Measurements from ENCODE around the gene KCNK3. TPM values are rescaled to one million over a fixed set of nuclear protein-coding genes. Genes with fewer than 3 reads are reported as not detected.
"Not testable (repeated sequence)": the region's sequence is repeated elsewhere in the genome, so short reads cannot be mapped to it uniquely, and the experiment has no call there.

The KCNK3 gene
- polyA plus RNA-seq, 1 donor from 2014 or later: 12.9 TPM

DNA sequence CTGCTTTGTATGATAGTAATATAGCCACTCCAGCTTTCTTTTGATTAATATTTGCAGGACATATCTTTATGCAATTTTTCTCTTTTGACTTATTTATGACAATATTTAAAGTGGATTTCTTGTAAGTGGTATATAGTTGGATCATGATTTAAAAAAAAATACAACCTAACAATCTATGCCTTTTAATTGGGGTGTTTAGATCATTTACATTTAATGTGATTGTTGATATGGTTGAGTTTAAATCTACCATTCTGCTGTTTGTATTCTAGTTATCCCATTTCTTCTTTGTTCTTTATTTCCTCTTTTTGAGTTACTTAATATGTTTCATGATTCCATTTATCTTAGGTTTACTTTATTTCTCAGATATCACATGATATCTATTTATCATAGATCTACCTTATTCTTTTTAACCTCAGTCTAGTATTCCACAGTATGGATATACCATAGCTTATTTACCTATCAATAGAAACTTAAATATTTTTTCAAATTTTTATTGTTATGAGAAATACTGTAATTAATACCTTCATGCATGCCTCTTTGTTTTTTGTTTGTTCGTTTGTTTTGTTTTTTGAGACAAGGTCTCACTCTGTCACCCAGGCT lies 32.1 kb upstream of the KCNK3 start:
- no peaks in the 10 kb centered on the region for H3F3A ChIP-seq (ENCODE audit: insufficient read depth, low read length, poor library complexity, severe bottlenecking)
- TF ChIP-seq MXI1 (conservative IDR thresholded peaks at IDR 0.05; ENCODE audit: poor library complexity, severe bottlenecking): no peak
- no peak for TF ChIP-seq SMC3 (conservative IDR thresholded peaks at IDR 0.05; ENCODE audit: poor library complexity)
- no peak for TF ChIP-seq TAF1 (IDR thresholded peaks at IDR 0.05; ENCODE audit: low read depth)
- TF ChIP-seq, protein P1, sequence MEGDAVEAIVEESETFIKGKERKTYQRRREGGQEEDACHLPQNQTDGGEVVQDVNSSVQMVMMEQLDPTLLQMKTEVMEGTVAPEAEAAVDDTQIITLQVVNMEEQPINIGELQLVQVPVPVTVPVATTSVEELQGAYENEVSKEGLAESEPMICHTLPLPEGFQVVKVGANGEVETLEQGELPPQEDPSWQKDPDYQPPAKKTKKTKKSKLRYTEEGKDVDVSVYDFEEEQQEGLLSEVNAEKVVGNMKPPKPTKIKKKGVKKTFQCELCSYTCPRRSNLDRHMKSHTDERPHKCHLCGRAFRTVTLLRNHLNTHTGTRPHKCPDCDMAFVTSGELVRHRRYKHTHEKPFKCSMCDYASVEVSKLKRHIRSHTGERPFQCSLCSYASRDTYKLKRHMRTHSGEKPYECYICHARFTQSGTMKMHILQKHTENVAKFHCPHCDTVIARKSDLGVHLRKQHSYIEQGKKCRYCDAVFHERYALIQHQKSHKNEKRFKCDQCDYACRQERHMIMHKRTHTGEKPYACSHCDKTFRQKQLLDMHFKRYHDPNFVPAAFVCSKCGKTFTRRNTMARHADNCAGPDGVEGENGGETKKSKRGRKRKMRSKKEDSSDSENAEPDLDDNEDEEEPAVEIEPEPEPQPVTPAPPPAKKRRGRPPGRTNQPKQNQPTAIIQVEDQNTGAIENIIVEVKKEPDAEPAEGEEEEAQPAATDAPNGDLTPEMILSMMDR (IDR thresholded peaks at IDR 0.05; ENCODE audit: poor library complexity, severe bottlenecking): no peak
- TF ChIP-seq, protein P2, sequence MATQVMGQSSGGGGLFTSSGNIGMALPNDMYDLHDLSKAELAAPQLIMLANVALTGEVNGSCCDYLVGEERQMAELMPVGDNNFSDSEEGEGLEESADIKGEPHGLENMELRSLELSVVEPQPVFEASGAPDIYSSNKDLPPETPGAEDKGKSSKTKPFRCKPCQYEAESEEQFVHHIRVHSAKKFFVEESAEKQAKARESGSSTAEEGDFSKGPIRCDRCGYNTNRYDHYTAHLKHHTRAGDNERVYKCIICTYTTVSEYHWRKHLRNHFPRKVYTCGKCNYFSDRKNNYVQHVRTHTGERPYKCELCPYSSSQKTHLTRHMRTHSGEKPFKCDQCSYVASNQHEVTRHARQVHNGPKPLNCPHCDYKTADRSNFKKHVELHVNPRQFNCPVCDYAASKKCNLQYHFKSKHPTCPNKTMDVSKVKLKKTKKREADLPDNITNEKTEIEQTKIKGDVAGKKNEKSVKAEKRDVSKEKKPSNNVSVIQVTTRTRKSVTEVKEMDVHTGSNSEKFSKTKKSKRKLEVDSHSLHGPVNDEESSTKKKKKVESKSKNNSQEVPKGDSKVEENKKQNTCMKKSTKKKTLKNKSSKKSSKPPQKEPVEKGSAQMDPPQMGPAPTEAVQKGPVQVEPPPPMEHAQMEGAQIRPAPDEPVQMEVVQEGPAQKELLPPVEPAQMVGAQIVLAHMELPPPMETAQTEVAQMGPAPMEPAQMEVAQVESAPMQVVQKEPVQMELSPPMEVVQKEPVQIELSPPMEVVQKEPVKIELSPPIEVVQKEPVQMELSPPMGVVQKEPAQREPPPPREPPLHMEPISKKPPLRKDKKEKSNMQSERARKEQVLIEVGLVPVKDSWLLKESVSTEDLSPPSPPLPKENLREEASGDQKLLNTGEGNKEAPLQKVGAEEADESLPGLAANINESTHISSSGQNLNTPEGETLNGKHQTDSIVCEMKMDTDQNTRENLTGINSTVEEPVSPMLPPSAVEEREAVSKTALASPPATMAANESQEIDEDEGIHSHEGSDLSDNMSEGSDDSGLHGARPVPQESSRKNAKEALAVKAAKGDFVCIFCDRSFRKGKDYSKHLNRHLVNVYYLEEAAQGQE (IDR thresholded peaks at IDR 0.05; ENCODE audit: borderline replicate concordance): no peak
- no peak for TF ChIP-seq RAD21 (conservative IDR thresholded peaks at IDR 0.05)
- TF ChIP-seq EZH2 (IDR thresholded peaks at IDR 0.05; ENCODE audit: borderline replicate concordance, insufficient read depth, low read length, poor library complexity, severe bottlenecking): no peak
- H3K9me2 ChIP-seq (ENCODE audit: insufficient read depth, low read length): no peaks in the 10 kb centered on the region
- no peaks in the 10 kb centered on the region for H3K27me3 ChIP-seq (ENCODE audit: insufficient read depth, low read depth, low read length)
- no peaks in the 10 kb centered on the region for H3K36me3 ChIP-seq (ENCODE audit: insufficient read depth, low read length)
- H3K27ac ChIP-seq (ENCODE audit: low read length): no peak overlapping the region
- H3K4me2 ChIP-seq (ENCODE audit: low read length): no peak overlapping the region
- no peaks in the 10 kb centered on the region for H3K9me3 ChIP-seq (ENCODE audit: low read length)
- H2AFZ ChIP-seq (ENCODE audit: low read depth, low read length): no peak overlapping the region
- no peak overlapping the region for H3K9ac ChIP-seq (ENCODE audit: low read length)
- H4K20me1 ChIP-seq (ENCODE audit: insufficient read depth): no peaks in the 10 kb centered on the region
- H3K4me3 ChIP-seq (ENCODE audit: low read length): no peak overlapping the region
- H3K79me2 ChIP-seq (replicated peaks; ENCODE audit: insufficient read depth, low read length): no peaks in the 10 kb centered on the region

DNA sequence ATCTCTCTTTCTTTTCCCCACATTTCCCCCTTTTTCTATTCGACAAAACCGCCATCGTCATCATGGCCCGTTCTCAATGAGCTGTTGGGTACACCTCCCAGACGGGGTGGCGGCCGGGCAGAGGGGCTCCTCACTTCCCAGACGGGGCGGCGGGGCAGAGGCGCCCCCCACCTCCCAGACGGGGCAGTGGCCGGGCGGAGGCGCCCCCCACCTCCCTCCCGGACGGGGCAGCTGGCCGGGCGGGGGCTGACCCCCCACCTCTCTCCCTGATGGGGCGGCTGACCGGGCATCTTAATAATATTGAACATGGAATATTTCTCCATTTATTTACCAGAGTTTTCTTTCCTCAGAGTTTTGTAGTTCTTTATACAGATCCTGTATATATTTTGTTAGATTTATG lies 27.2 kb upstream of the KCNK3 start:
- not testable (repeated sequence) for H3K9me2 ChIP-seq (ENCODE audit: insufficient read depth, low read length); H3K27me3 ChIP-seq (ENCODE audit: insufficient read depth, low read depth, low read length); H3K4me2 ChIP-seq (ENCODE audit: low read length); H3K9me3 ChIP-seq (ENCODE audit: low read length); H3K9ac ChIP-seq (ENCODE audit: low read length); H2AFZ ChIP-seq (ENCODE audit: low read depth, low read length); H4K20me1 ChIP-seq (ENCODE audit: insufficient read depth); H3K36me3 ChIP-seq (ENCODE audit: insufficient read depth, low read length); H3K4me3 ChIP-seq (ENCODE audit: low read length); H3K79me2 ChIP-seq (replicated peaks; ENCODE audit: insufficient read depth, low read length); H3F3A ChIP-seq (ENCODE audit: insufficient read depth, low read length, poor library complexity, severe bottlenecking); H3K27ac ChIP-seq (ENCODE audit: low read length)

DNA sequence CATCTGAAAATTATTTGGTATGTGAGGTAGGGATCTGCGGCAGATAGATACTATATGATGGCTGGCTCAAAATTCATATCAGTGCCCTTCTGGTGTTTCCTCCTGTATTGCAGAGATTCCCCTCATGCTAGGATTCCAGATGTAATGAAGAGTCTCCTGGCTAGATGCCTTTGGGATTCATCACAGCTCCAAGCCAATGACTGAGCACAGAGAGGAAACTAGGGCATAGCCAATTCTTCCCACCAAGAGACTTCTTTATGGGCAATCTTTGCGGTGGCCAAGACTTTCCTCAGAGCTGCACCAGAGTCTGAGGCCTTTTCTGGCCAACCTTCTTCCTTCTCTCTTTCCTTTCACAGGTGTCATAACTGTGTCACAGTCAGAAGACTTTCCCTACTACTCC lies 25.9 kb upstream of the KCNK3 start:
- H3K27ac ChIP-seq (ENCODE audit: low read length): no peak overlapping the region
- H3F3A ChIP-seq (ENCODE audit: insufficient read depth, low read length, poor library complexity, severe bottlenecking): no peaks in the 10 kb centered on the region
- H3K79me2 ChIP-seq (replicated peaks; ENCODE audit: insufficient read depth, low read length): no peaks in the 10 kb centered on the region
- no peaks in the 10 kb centered on the region for H3K9me3 ChIP-seq (ENCODE audit: low read length)
- H3K36me3 ChIP-seq (ENCODE audit: insufficient read depth, low read length): no peaks in the 10 kb centered on the region
- no peaks in the 10 kb centered on the region for H3K9me2 ChIP-seq (ENCODE audit: insufficient read depth, low read length)
- H2AFZ ChIP-seq (ENCODE audit: low read depth, low read length): no peak overlapping the region
- H3K9ac ChIP-seq (ENCODE audit: low read length): no peak overlapping the region
- no peaks in the 10 kb centered on the region for H4K20me1 ChIP-seq (ENCODE audit: insufficient read depth)
- no peak overlapping the region for H3K4me3 ChIP-seq (ENCODE audit: low read length)
- H3K4me2 ChIP-seq (ENCODE audit: low read length): no peak overlapping the region
- no peaks in the 10 kb centered on the region for H3K27me3 ChIP-seq (ENCODE audit: insufficient read depth, low read depth, low read length)
- TF ChIP-seq EP300 (conservative IDR thresholded peaks at IDR 0.05; ENCODE audit: poor library complexity, severe bottlenecking): no peak
- TF ChIP-seq, protein P2 (IDR thresholded peaks at IDR 0.05; ENCODE audit: borderline replicate concordance): no peak
- TF ChIP-seq, protein P1 (IDR thresholded peaks at IDR 0.05; ENCODE audit: poor library complexity, severe bottlenecking): no peak
